HCT116 (cell line): ENCODE results near the gene LRBA.

Source experiments
- CTCF ChIP-seq, 3 experiments: fragments of 200-600 bp in 1 of 3; sonication (generic) in 1 of 3; IDR thresholded peaks in 2 of 3; conservative IDR thresholded peaks in 1 of 3; 2 replicates each; pipeline ENCODE4 v1.5.1; 2012 to 2017; ENCODE audit warnings: low read depth in 2 of 3, low read length in 2 of 3, antibody characterized with exemption in 1 of 3, borderline replicate concordance in 1 of 3, control low read depth in 1 of 3, mild to moderate bottlenecking in 1 of 3, mixed read lengths in 1 of 3, mixed run types in 1 of 3, moderate library complexity in 1 of 3; ENCODE audit not compliant: insufficient read depth in 1 of 3
- EZH2 ChIP-seq: fragments of 200-600 bp; sonication (generic); IDR thresholded peaks from 2 replicates; pipeline ENCODE4 v1.6.1; 2017; ENCODE audit warnings: antibody characterized with exemption, mixed run types
- POLR2A ChIP-seq: IDR thresholded peaks from 2 replicates; pipeline ENCODE4 v1.7.0; 2011; ENCODE audit warnings: borderline replicate concordance; ENCODE audit not compliant: insufficient read depth, insufficient read length; ENCODE audit errors: extremely low read depth
- POLR2AphosphoS5 ChIP-seq: IDR thresholded peaks from 2 replicates; pipeline ENCODE4 v1.6.1; 2011; ENCODE audit warnings: mild to moderate bottlenecking, low read depth, low read length, moderate library complexity
- REST ChIP-seq: IDR thresholded peaks from 2 replicates; pipeline ENCODE4 v1.6.1; 2012; ENCODE audit warnings: low read depth
- TCF7L2 ChIP-seq: IDR thresholded peaks from 2 replicates; pipeline ENCODE4 v1.7.0; 2011; ENCODE audit warnings: borderline replicate concordance, inconsistent platforms; ENCODE audit not compliant: insufficient read depth, insufficient read length; ENCODE audit errors: extremely low read depth
- ZBTB33 ChIP-seq: IDR thresholded peaks from 2 replicates; pipeline ENCODE4 v1.6.1; 2011; ENCODE audit warnings: mild to moderate bottlenecking, low read length, moderate library complexity; ENCODE audit not compliant: insufficient replicate concordance; ENCODE audit errors: extremely low read depth
- ZNF274 ChIP-seq: fragments of 200-500 bp; sonication (Bioruptor generic); IDR thresholded peaks from 2 replicates; pipeline ENCODE4 v1.6.1; 2014; ENCODE audit warnings: mild to moderate bottlenecking, low read depth, low read length, inconsistent platforms

- TF ChIP-seq POLR2A (no peak), CTCF (IDR thresholded peaks at IDR 0.05 in 2 of 3, conservative IDR thresholded peaks at IDR 0.05 in 1 of 3; ENCODE audit: borderline replicate concordance in 1 of 3, insufficient read depth in 1 of 3, low read depth in 2 of 3, low read length in 2 of 3) (no peak), TCF7L2 (no peak), ZBTB33 (no peak), POLR2AphosphoS5 (no peak), EZH2 (no peak), ZNF274 (no peak), REST (no peak)
These were observed 424.5 kb downstream of the LRBA start for GRCh38 chr4:150590631-150591030.
